T-helper 22 cell (primary cell): Measurements from ENCODE around the gene TNIK.
"Not testable (repeated sequence)": the region's sequence is repeated elsewhere in the genome, so short reads cannot be mapped to it uniquely, and the experiment has no call there.

Source experiments
- DNase-seq: peaks from one replicate; pipeline ENCODE4 v3.0.0-alpha.2; 2020; ENCODE audit warnings: low read depth

The TNIK gene

DNA sequence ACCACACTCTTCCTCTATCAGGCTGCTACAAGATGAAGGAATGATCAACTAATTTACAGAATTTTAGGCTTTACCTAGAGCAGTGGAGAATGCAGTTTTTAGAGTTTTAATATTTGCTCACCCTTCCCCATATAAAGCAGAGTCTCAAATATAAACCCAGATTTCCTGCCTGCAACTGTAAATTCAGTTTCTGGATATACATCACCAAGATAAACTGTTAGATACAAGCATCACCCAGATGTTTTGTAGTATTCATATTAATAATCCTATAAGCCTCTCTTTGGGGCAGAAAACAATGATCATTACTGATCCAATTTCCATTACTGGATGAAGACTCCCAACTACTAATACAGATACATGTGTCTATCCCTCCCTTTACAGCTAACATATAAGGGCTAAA is 205.9 kb downstream of the TNIK start:
- no peak for DNase-seq

GRCh38 chr3:171251835-171252234 is 208.4 kb downstream of the TNIK start:
- DNase-seq: peak; percentile 10

GRCh38 chr3:171250444-171250843 is 209.8 kb downstream of the TNIK start:
- no peak for DNase-seq

GRCh38 chr3:171249245-171249644 is 211.0 kb downstream of the TNIK start:
- DNase-seq: no peak

- DNase-seq: no peak
Measured at GRCh38 chr3:171248426-171249111, 211.6 kb downstream of the TNIK start.

- no peak for DNase-seq
Measured at GRCh38 chr3:171245796-171246765, 214.1 kb downstream of the TNIK start.

GRCh38 chr3:171242951-171243350 is 217.3 kb downstream of the TNIK start:
- DNase-seq: no peak

DNA sequence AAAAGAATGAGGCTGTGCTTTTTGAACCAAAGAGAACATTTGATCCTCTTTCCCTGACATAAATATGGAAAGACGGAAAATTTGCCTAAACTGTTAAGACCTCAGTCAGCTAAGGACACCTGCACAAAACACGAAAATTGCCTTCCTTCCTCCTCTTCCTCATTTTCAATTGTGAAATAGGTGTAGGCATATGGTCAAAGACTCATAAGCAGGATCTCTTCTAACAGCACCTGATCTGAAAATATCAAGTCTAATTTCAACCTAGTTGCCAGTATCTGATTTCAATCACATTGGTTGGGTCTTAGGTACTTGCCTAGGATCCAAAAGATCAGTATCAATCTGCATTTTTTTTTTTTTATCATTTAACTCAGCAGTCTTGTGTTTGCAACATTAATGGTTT is 218.0 kb downstream of the TNIK start:
- no peak for DNase-seq

DNA sequence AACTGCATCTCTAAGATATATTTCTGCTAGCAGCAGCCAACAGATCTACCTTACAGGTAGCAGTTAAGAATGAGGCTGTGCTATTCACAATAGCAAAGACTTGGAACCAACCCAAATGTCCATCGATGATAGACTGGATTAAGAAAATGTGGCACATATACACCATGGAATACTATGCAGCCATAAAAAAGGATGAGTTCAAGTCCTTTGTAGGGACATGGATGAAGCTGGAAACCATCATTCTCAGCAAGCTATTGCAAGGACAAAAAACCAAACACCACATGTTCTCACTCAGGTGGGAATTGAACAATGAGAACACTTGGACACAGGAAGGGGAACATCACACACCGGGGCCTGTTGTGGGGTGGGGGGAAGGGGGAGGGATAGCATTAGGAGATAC is 218.6 kb downstream of the TNIK start:
- DNase-seq: not testable (repeated sequence)

DNA sequence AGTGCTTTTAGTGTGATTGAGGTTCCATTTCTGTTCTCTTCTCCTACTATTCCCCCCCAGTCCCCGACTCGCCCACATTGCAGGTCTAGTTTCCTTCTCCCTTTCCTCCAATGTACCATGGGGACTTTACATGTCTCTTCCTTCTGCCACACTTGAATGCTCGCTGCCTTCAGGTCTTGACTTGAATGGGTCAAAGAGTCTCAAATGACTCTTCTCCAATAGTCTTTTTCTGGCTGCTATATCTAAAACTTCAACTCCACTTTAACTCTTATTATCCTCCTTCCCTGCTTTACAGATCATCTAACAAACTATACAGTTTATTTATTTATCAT is 219.7 kb downstream of the TNIK start:
- no peak for DNase-seq

DNA sequence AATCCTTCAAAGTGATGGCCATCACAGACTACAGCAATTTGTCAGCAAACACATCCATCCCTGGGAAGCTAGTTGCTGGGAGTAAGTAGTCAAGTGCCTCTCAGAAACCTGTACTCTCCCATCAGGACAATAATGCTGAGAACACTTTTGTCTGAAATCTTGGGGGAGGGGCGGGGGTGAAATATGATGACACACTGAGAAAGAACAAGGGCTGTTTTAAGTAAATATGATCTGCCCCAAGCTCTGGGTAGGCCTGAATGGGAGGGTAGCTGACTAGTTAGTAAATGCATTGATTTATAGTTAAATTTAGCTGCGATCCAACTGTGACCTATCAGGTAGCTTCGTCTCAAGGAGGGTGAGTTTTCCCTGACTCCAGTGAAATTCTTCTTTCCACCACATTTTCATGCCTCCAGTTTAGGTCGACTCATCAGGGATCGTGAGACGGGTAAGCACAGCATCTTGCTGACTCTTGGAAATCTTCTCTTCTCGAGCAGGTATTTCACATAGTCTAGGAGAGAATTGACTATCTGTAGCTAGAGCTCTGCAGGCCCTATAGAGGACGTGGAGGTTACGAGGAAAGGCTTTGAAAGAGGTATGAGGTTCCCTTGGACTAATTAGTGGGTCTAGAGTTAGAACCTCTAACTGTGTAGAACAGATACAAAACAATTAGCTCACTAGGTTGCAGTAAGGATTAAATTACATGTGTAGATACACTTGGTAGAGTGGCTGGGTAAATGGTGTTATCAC is 220.3 kb downstream of the TNIK start:
- no peak for DNase-seq

GRCh38 chr3:171237009-171237385 is 223.2 kb downstream of the TNIK start:
- no peak for DNase-seq

DNA sequence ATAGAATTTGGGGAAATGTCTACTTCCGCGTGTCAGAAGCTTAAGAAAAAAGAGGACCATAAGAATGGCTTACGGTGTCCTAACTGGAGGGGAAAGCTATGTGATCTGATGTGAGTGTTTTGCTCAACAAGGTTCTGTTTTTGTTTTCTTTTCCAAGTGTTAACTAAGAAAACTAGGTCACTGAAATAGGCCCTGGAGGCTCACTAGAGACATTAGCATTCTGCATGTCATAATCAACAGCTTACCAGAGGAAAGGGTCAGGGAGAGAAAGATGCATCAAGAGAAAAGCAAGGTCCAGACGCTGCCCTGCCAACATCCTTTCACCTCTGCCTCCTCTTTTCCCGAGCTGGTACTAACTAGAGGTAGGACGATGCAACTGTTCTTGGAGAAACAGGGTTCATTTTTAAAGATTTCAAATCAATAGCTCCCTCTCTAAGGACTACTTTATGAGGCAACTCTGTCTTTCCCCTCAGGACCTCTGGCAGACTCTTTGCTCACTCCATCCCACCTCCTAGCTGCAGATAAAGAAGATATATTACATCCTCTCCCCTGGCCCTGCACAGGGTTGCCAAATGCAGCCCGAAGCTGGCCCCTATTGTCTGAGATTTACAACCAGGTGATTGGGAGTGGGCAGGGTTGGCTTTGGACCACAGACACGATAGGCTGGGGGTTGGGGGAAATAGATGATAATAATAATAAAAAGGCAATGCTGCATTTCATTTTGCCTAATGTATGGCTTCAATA is 223.8 kb downstream of the TNIK start:
- DNase-seq: no peak

DNA sequence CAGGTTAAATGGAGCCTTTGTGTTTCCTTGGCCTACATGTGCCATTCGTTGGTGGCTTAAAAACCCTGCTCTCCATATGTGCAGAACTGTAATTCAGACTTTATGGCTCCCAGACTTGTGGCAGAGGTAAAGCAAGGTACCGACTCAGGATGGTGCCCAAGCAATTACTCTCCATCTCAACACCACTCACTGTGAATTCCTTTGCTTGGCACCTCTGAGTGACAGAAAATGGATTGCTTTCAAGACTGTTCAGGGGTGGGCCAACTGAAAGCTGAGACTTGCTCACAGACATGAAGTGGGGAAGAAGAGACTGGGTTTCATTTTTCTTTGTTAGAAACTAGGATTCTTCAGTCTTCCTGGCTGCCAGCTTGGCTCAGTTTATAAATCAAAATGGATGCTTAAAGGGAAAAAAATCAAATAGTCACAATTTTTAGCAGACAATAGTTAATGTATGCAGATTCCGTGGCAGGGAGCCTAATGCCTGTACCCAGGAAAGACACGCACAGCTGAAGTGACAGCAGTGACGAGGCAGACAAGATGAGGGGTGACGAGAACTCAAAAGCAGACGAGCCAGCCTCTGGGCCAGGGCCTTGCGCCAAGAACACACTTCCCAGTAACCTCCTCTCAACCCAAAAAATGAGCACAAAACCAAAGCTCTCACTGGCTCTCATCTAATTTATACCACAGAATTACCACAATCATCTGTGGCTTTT is 225.8 kb downstream of the TNIK start:
- no peak for DNase-seq

GRCh38 chr3:171231361-171231760 is 228.8 kb downstream of the TNIK start:
- no peak for DNase-seq

DNA sequence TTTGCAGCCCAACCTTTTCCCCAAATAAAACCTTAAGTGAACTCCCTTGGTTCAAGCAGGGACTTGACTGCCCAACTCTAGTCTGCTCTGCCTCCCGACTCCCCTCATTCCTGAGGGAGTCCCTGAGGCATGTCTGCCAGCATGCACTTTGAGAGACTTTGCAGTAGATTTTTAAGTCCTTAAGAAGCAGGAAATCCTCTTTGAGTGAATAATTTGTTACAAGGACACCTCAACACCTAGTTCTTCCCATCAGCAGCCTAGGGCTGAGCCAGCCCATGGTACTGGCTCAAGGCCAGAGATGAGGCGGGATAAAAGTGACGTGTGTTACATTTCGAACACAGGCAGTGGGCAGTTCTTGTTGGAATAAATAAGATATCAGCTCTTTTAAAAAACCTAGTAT is 229.3 kb downstream of the TNIK start:
- no peak for DNase-seq

GRCh38 chr3:171229173-171229572 is 231.0 kb downstream of the TNIK start:
- no peak for DNase-seq

DNA sequence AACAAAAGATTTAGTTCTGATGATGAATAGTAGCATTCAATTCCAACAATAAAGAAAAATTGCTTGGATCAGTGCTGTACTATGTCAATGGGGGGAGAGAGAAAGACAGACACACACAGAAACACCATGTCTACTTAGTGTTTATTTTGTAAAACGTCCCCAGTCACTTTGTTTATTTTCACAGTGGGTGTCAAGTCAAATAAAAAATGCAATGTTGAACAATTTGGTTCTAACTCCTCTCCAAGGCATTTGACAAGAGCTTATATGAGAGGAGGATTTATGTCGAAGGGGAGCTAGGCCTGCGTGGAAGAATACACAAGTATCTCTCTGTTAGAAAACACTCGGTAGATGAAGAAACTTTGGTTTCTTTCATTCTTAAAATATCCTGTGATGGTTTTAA is 232.0 kb downstream of the TNIK start:
- DNase-seq: no peak

GRCh38 chr3:171227828-171228227 is 232.4 kb downstream of the TNIK start:
- no peak for DNase-seq

GRCh38 chr3:171227359-171227758 is 232.8 kb downstream of the TNIK start:
- DNase-seq: no peak

DNA sequence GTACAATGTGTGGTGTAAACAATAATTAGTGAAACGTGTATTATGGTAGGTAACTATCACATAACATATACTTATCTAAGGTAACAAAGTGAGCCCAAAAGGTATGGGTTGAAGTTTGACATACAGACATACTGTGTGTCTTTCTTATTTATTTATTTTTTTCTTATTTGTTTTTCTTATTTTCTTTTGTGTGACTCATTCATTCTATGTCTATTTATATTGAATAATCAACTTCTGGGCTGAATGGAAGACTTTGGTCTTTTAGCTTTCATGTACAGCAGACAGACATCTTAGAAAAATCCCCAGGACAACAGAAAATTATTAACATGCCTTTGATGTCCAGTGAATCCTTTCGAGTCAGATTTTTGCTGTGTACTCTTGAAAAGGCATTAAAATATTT is 233.4 kb downstream of the TNIK start:
- DNase-seq: no peak
